Endothelial cell of umbilical vein (primary cell): ENCODE data around the gene CUEDC1. TPM values are rescaled to one million over a fixed set of nuclear protein-coding genes. Genes with fewer than 3 reads are reported as not detected.
A peak's percentile ranks its signal among the peaks of the same experiment; 100 is the strongest.

Experiments used
- BruUV-seq: library from RNA; stranded (reverse); fragments of 400-500 nt; replicated peaks from 2 replicates; lab custom pipeline; 2021; lab: Mats Ljungman, UMichigan
- CTCF ChIA-PET: fragments of 300-600, 350-600 bp; sonication (Branson Sonifier 250); formaldehyde crosslinking; loops from one replicate; lab custom pipeline; 2021; ENCODE audit warnings: antibody characterized with exemption, inconsistent platforms; lab: Charles Lee
- POLR2A ChIA-PET: fragments of 300-600, 350-600 bp; sonication (Branson Sonifier 250); formaldehyde crosslinking; loops from one replicate; lab custom pipeline; 2021; ENCODE audit warnings: antibody characterized with exemption, inconsistent platforms; lab: Charles Lee
- DNase-seq: peaks from one replicate; pipeline ENCODE4 v3.0.0-alpha.2; 2011; ENCODE audit warnings: low read depth, low spot score
- FAIRE-seq: peaks from 2 replicates; lab custom pipeline; 2011; peaks lifted over from hg19 to GRCh38; lab: Jason Lieb, UNC
- H2AFZ ChIP-seq: 2 replicates; pipeline ENCODE4 v1.6.0; 2012; ENCODE audit warnings: low read depth, low read length, control low read depth, inconsistent platforms
- H3K27ac ChIP-seq: 2 replicates; pipeline ENCODE4 v1.5.1; 2011; ENCODE audit warnings: low read depth, mild to moderate bottlenecking, control low read depth, low read length, moderate library complexity; ENCODE audit not compliant: insufficient read depth
- H3K27me3 ChIP-seq, 2 experiments: 2 replicates each; pipeline versions ENCODE4 v1.6.0 to v1.6.1; 2011; ENCODE audit warnings: low read length in 2 of 2, mixed read lengths in 1 of 2; ENCODE audit not compliant: control insufficient read depth in 2 of 2, insufficient read depth in 2 of 2
- H3K36me3 ChIP-seq, 2 experiments: 2 replicates in 1 of 2; 3 replicates in 1 of 2; pipeline ENCODE4 v1.5.1; 2011; ENCODE audit warnings: low read length in 2 of 2, mild to moderate bottlenecking in 1 of 2, moderate library complexity in 1 of 2; ENCODE audit not compliant: control insufficient read depth in 2 of 2, insufficient read depth in 2 of 2; ENCODE audit errors: extremely low read depth in 1 of 2
- H3K4me1 ChIP-seq: 3 replicates; pipeline ENCODE4 v1.5.1; 2011; ENCODE audit warnings: mild to moderate bottlenecking, low read length; ENCODE audit not compliant: control insufficient read depth, insufficient read depth; ENCODE audit errors: extremely low read depth
- H3K4me2 ChIP-seq: 2 replicates; pipeline ENCODE4 v1.6.1; 2011; ENCODE audit warnings: low read length, control low read depth, mixed read lengths; ENCODE audit not compliant: insufficient read depth
- H3K4me3 ChIP-seq, 3 experiments: fragments of 200-600 bp in 1 of 3; sonication (generic), shearing (Covaris generic) in 1 of 3; replicated peaks in 1 of 3; 2 replicates each; pipeline ENCODE4 v1.5.1; 2011 to 2016; ENCODE audit warnings: control low read depth in 3 of 3, low read length in 3 of 3, mild to moderate bottlenecking in 2 of 3, inconsistent platforms in 1 of 3, low read depth in 1 of 3, moderate library complexity in 1 of 3; ENCODE audit not compliant: insufficient read depth in 1 of 3
- H3K79me2 ChIP-seq: 2 replicates; pipeline ENCODE4 v1.6.0; 2012; ENCODE audit warnings: low read length, inconsistent platforms; ENCODE audit not compliant: control insufficient read depth, insufficient read depth
- H3K9ac ChIP-seq: replicated peaks from 2 replicates; pipeline ENCODE3; 2011; ENCODE audit warnings: low read length, control low read depth; ENCODE audit not compliant: insufficient read depth; ENCODE audit errors: extremely low read depth
- H3K9me1 ChIP-seq: replicated peaks from 3 replicates; pipeline ENCODE4 v1.6.0; 2011; ENCODE audit warnings: mild to moderate bottlenecking, low read length; ENCODE audit not compliant: control insufficient read depth, insufficient read depth; ENCODE audit errors: extremely low read depth
- H3K9me3 ChIP-seq: replicated peaks from 2 replicates; pipeline ENCODE4 v1.5.1; 2012; ENCODE audit warnings: low read length, inconsistent platforms; ENCODE audit not compliant: control insufficient read depth, insufficient read depth
- H4K20me1 ChIP-seq: replicated peaks from 2 replicates; pipeline ENCODE3; 2011; ENCODE audit warnings: mild to moderate bottlenecking, low read length; ENCODE audit not compliant: control insufficient read depth, insufficient read depth; ENCODE audit errors: extremely low read depth
- GATA2 ChIP-seq: IDR thresholded peaks from 2 replicates; pipeline ENCODE4 v1.7.0; 2011; ENCODE audit warnings: low read depth, mild to moderate bottlenecking, moderate library complexity, mixed read lengths, low read length; ENCODE audit not compliant: insufficient read length, insufficient read depth
- MYC ChIP-seq: IDR thresholded peaks from one replicate; pipeline ENCODE4 v1.6.1; 2011; ENCODE audit warnings: mild to moderate bottlenecking, low read depth, low read length
- POLR2AphosphoS5 ChIP-seq: IDR thresholded peaks from 2 replicates; pipeline ENCODE4 v1.6.1; 2012; ENCODE audit warnings: low read depth, mild to moderate bottlenecking, control low read depth, low read length, moderate library complexity; ENCODE audit not compliant: insufficient read depth
- dilution Hi-C: fragments of 300-500 bp; cut with MboI; formaldehyde crosslinking; loops from one replicate; pipeline ENCODE4 v1.15.0; 2019; ENCODE audit warnings: low sequenced_read_pairs; ENCODE audit not compliant: extremely low pct_ligation_motif_present
- intact Hi-C: fragments of 100-400 bp; cut with micrococcal nuclease; formaldehyde crosslinking; loops from one replicate; pipeline ENCODE4 v1.10.0; 2022
- polyA plus RNA-seq, 4 experiments: library from polyadenylated mRNA; depleted of rRNA in 3 of 4; stranded (reverse) in 3 of 4; unstranded in 1 of 4; fragments of >200 nt; gene quantifications; 2 replicates each; pipeline versions ENCODE4 v1.2.1 to v1.2.3, GENCODE V29; 2011 to 2012; ENCODE audit warnings: missing spikeins in 1 of 4
- total RNA-seq: library from RNA; stranded (reverse); gene quantifications from 2 replicates; pipeline ENCODE4 v1.2.3, GENCODE V29; 2021
- TF ChIP-seq, protein P1 (sequence below), 2 donors: IDR thresholded peaks; 1 replicate in 1 of 2; 2 replicates in 1 of 2; pipeline ENCODE4 v1.5.1; 2011; ENCODE audit warnings: low read length in 2 of 2, mild to moderate bottlenecking in 2 of 2, moderate library complexity in 2 of 2, control low read depth in 1 of 2, inconsistent platforms in 1 of 2, low read depth in 1 of 2; ENCODE audit not compliant: insufficient read depth in 1 of 2; ENCODE audit errors: extremely low read depth in 1 of 2

The CUEDC1 gene
- total and polyA plus RNA-seq, 2 donors (not counting 3 experiments of a cell fraction or from before 2014, with no cell fraction given) = 15.8 to 27.7 TPM

GRCh38 chr17:57892146-57892819 lies 62.9 kb downstream of the CUEDC1 start:
- TF ChIP-seq, protein P1, sequence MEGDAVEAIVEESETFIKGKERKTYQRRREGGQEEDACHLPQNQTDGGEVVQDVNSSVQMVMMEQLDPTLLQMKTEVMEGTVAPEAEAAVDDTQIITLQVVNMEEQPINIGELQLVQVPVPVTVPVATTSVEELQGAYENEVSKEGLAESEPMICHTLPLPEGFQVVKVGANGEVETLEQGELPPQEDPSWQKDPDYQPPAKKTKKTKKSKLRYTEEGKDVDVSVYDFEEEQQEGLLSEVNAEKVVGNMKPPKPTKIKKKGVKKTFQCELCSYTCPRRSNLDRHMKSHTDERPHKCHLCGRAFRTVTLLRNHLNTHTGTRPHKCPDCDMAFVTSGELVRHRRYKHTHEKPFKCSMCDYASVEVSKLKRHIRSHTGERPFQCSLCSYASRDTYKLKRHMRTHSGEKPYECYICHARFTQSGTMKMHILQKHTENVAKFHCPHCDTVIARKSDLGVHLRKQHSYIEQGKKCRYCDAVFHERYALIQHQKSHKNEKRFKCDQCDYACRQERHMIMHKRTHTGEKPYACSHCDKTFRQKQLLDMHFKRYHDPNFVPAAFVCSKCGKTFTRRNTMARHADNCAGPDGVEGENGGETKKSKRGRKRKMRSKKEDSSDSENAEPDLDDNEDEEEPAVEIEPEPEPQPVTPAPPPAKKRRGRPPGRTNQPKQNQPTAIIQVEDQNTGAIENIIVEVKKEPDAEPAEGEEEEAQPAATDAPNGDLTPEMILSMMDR (IDR thresholded peaks at IDR 0.05; ENCODE audit: extremely low read depth in 1 of 2, insufficient read depth in 1 of 2, low read depth in 1 of 2, low read length in 2 of 2) = peak; percentile 99
- TF ChIP-seq GATA2 = no peak
- no peak overlapping the region for H3K4me3 ChIP-seq
- H2AFZ ChIP-seq = no peak overlapping the region
- H3K36me3 ChIP-seq = no peaks in the 10 kb centered on the region
- FAIRE-seq (peak; percentile 94), DNase-seq (peak; percentile 87)
- dilution Hi-C loops (no loop called here), intact Hi-C loops (loop anchor here (1.0 to 2.0 kb wide), 8 partner anchors 11 to 221 kb away; partner anchors contain the start of genes CUEDC1 and VEZF1)
- H3K27ac ChIP-seq = peak overlapping the region; percentile 70
- no peaks in the 10 kb centered on the region for H3K9me3 ChIP-seq
- H3K9ac ChIP-seq = no peak overlapping the region
- no peaks in the 10 kb centered on the region for H3K27me3 ChIP-seq
- BruUV-seq = no TSS peak
- ChIA-PET CTCF (interaction anchor here (0.8 to 6.1 kb wide), 26 partner anchors 11 to 107 kb away, joined by 3 to 67 read pairs (median 6); partner anchors contain the start of genes CUEDC1 and VEZF1), POLR2A (interaction anchor here (0.7 to 1.1 kb wide), 4 partner anchors 18 to 96 kb away, joined by 3 to 5 read pairs (median 4); partner anchors contain the start of genes CUEDC1 and VEZF1)
- H4K20me1 ChIP-seq = no peaks in the 10 kb centered on the region
- H3K9me1 ChIP-seq = no peaks in the 10 kb centered on the region
- peaks cover 26% of the 10 kb centered on the region for H3K4me1 ChIP-seq
- no peaks in the 10 kb centered on the region for H3K79me2 ChIP-seq
- no peak overlapping the region for H3K4me2 ChIP-seq

- H3K9ac ChIP-seq = no peak overlapping the region
These were observed 64.4 kb downstream of the CUEDC1 start for GRCh38 chr17:57890857-57891232.

More at GRCh38 chr17:57890857-57891232, 64.4 kb downstream of the CUEDC1 start:
- FAIRE-seq (no peak), DNase-seq (no peak)
- H3K9me1 ChIP-seq = no peaks in the 10 kb centered on the region
- H3K4me1 ChIP-seq = peaks cover 26% of the 10 kb centered on the region
- H4K20me1 ChIP-seq = no peaks in the 10 kb centered on the region
- no peak overlapping the region for H3K4me2 ChIP-seq
- H3K36me3 ChIP-seq = no peaks in the 10 kb centered on the region
- dilution Hi-C loops = no loop called here
- H3K79me2 ChIP-seq = no peaks in the 10 kb centered on the region
- no peak overlapping the region for H3K4me3 ChIP-seq
- BruUV-seq = no TSS peak
- H3K9me3 ChIP-seq = no peaks in the 10 kb centered on the region
- POLR2A ChIA-PET = no interaction called here
- H3K27ac ChIP-seq = peak overlapping the region; percentile 55
- intact Hi-C loops = loop anchor here (1.0 kb wide), 1 partner anchor 12 kb away; no protein-coding TSS in a partner anchor
- no peak overlapping the region for H2AFZ ChIP-seq
- TF ChIP-seq POLR2AphosphoS5 = peak; percentile 7
- no peak for TF ChIP-seq MYC
- H3K27me3 ChIP-seq = no peaks in the 10 kb centered on the region
- CTCF ChIA-PET = interaction anchor here (0.7 to 6.1 kb wide), 14 partner anchors 11 to 109 kb away, joined by 3 to 67 read pairs (median 6); partner anchors contain the start of gene CUEDC1
